Activated CD4-positive, alpha-beta T cell treated with anti-CD3 and anti-CD28 coated beads for 24 hours (primary cell): ENCODE data around the gene TP53I11.

Experiments
- DNase-seq, 2 donors: peaks; one replicate each; pipeline ENCODE4 v3.0.0-alpha.2; 2020; ENCODE audit warnings: low read depth in 2 of 2

Gene TP53I11

GRCh38 chr11:44955015-44955738 lies 4.5 kb upstream of the TP53I11 start:
- no peak for DNase-seq

GRCh38 chr11:44954051-44954906 lies 3.6 kb upstream of the TP53I11 start:
- no peak for DNase-seq

GRCh38 chr11:44952500-44953260 lies 2.0 kb upstream of the TP53I11 start:
- DNase-seq: no peak

GRCh38 chr11:44952082-44952481 lies 1.4 kb upstream of the TP53I11 start:
- DNase-seq: no peak

- no peak for DNase-seq
Observed at GRCh38 chr11:44950031-44950624, 555 bp downstream of the TP53I11 start.

GRCh38 chr11:44949160-44950030 lies 1.3 kb downstream of the TP53I11 start:
- DNase-seq: no peak

- no peak for DNase-seq
Observed at GRCh38 chr11:44948155-44948554, 2.5 kb downstream of the TP53I11 start.

- no peak for DNase-seq
Observed at GRCh38 chr11:44947114-44947513, 3.6 kb downstream of the TP53I11 start.

- no peak for DNase-seq
Observed at GRCh38 chr11:44946263-44946662, 4.4 kb downstream of the TP53I11 start.

- DNase-seq: no peak
Observed at GRCh38 chr11:44945666-44946065, 5.0 kb downstream of the TP53I11 start.

- DNase-seq: no peak
Observed at GRCh38 chr11:44944853-44945235, 5.8 kb downstream of the TP53I11 start.

GRCh38 chr11:44944181-44944852 lies 6.4 kb downstream of the TP53I11 start:
- no peak for DNase-seq

GRCh38 chr11:44943696-44944095 lies 7.0 kb downstream of the TP53I11 start:
- no peak for DNase-seq

- DNase-seq: no peak
Observed at GRCh38 chr11:44943118-44943517, 7.6 kb downstream of the TP53I11 start.

GRCh38 chr11:44942029-44942955 lies 8.4 kb downstream of the TP53I11 start:
- no peak for DNase-seq

- no peak for DNase-seq
Observed at GRCh38 chr11:44941259-44942021, 9.2 kb downstream of the TP53I11 start.

- DNase-seq: no peak
Observed at GRCh38 chr11:44940835-44941234, 9.8 kb downstream of the TP53I11 start.

- DNase-seq: no peak
Observed at GRCh38 chr11:44940404-44940803, 10.3 kb downstream of the TP53I11 start.
